DND-41 (cell line): ENCODE data around the gene SLC2A13.

Source experiments
- ATAC-seq: fragments of 200-7000 bp; cut with Tn5 transposase; 3 replicates; pipeline ENCODE4 v1.9.1; 2021; ENCODE audit warnings: low read depth; ENCODE audit not compliant: insufficient read depth
- DNase-seq: peaks from one replicate; pipeline ENCODE4 v3.0.0-alpha.2; 2020
- H2AFZ ChIP-seq: 2 replicates; pipeline ENCODE4 v1.6.0; 2012; ENCODE audit warnings: low read depth, low read length
- H3K27ac ChIP-seq: 2 replicates; pipeline ENCODE4 v1.5.1; 2012; ENCODE audit warnings: low read length, inconsistent platforms
- H3K27me3 ChIP-seq: fragments of 200-600 bp; sonication (generic); 2 replicates; pipeline ENCODE4 v1.6.0; 2012; ENCODE audit warnings: low read length, mild to moderate bottlenecking, inconsistent platforms; ENCODE audit not compliant: insufficient read depth, poor library complexity
- H3K36me3 ChIP-seq: 2 replicates; pipeline ENCODE4 v1.5.1; 2012; ENCODE audit warnings: low read length, inconsistent platforms; ENCODE audit not compliant: insufficient read depth
- H3K4me1 ChIP-seq: 2 replicates; pipeline ENCODE4 v1.5.1; 2012; ENCODE audit warnings: mild to moderate bottlenecking, low read length; ENCODE audit not compliant: insufficient read depth
- H3K4me2 ChIP-seq: 2 replicates; pipeline ENCODE4 v1.6.0; 2012; ENCODE audit warnings: mild to moderate bottlenecking, moderate library complexity, low read length, inconsistent platforms; ENCODE audit not compliant: insufficient read depth
- H3K4me3 ChIP-seq, 2 experiments: fragments of 200-600 bp in 1 of 2; shearing (Covaris generic) in 1 of 2; 2 replicates each; pipeline ENCODE4 v1.5.1; 2012 to 2016; ENCODE audit warnings: inconsistent platforms in 2 of 2, low read length in 2 of 2, mild to moderate bottlenecking in 2 of 2, low read depth in 1 of 2, moderate library complexity in 1 of 2
- H3K79me2 ChIP-seq: 2 replicates; pipeline ENCODE4 v1.6.0; 2012; ENCODE audit warnings: low read length, inconsistent platforms; ENCODE audit not compliant: insufficient read depth
- H3K9ac ChIP-seq: 2 replicates; pipeline ENCODE4 v1.6.0; 2012; ENCODE audit warnings: low read depth, mild to moderate bottlenecking, inconsistent platforms, low read length, moderate library complexity
- H3K9me3 ChIP-seq: 2 replicates; pipeline ENCODE4 v1.5.1; 2012; ENCODE audit warnings: low read length, moderate library complexity, mild to moderate bottlenecking, inconsistent platforms; ENCODE audit not compliant: insufficient read depth, severe bottlenecking
- H4K20me1 ChIP-seq: 2 replicates; pipeline ENCODE4 v1.6.0; 2012; ENCODE audit warnings: low read length; ENCODE audit not compliant: insufficient read depth
- CTCF ChIP-seq: IDR thresholded peaks from 2 replicates; pipeline ENCODE4 v1.5.1; 2012; ENCODE audit warnings: borderline replicate concordance, low read length, moderate library complexity, mild to moderate bottlenecking; ENCODE audit not compliant: poor library complexity, severe bottlenecking; ENCODE audit errors: extremely low read depth
- EZH2 ChIP-seq: IDR thresholded peaks from 3 replicates; pipeline ENCODE4 v1.6.1; 2012; ENCODE audit warnings: borderline replicate concordance, low read depth, mild to moderate bottlenecking, moderate library complexity, low read length, inconsistent platforms; ENCODE audit not compliant: severe bottlenecking

The SLC2A13 gene

GRCh38 chr12:39989501-39989900 lies 116.4 kb downstream of the SLC2A13 start:
- no peaks in the 10 kb centered on the region for H3K79me2 ChIP-seq

DNA sequence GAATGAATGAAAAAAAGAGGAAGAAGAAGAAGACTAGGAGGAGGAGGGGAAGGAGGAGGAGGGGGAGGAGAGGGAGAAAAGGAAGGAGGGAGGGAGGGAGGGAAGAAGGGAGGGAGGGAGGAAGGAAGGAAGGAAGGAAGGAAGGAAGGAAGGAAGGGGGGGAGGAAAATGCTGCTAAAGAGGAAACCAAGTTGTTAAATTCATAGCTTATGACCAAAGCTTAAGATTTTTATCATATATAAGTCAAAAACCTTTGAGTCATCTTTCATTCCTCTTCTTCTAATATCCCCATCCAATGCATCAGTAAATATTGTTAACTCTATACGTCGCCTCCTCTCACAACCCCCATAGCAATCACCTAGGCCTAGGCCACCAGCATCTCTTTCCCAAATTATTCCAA lies 117.3 kb downstream of the SLC2A13 start:
- no peaks in the 10 kb centered on the region for H3K4me1 ChIP-seq
- ATAC-seq: no peak
- no peak overlapping the region for H3K4me3 ChIP-seq
- no peak for TF ChIP-seq CTCF
- H3K27me3 ChIP-seq: no peaks in the 10 kb centered on the region
- DNase-seq: no peak
- H3K4me2 ChIP-seq: no peak overlapping the region
- H3K79me2 ChIP-seq: no peaks in the 10 kb centered on the region
- H3K27ac ChIP-seq: no peak overlapping the region
- H3K9ac ChIP-seq: no peak overlapping the region
- no peaks in the 10 kb centered on the region for H3K36me3 ChIP-seq
- H4K20me1 ChIP-seq: no peaks in the 10 kb centered on the region
- H2AFZ ChIP-seq: no peak overlapping the region
- H3K9me3 ChIP-seq: no peaks in the 10 kb centered on the region

More at GRCh38 chr12:39989501-39989900, 116.4 kb downstream of the SLC2A13 start:
- no peak overlapping the region for H3K4me3 ChIP-seq
- H3K4me2 ChIP-seq: no peak overlapping the region
- no peaks in the 10 kb centered on the region for H3K27me3 ChIP-seq
- H3K9ac ChIP-seq: no peak overlapping the region
- H4K20me1 ChIP-seq: no peaks in the 10 kb centered on the region
- no peaks in the 10 kb centered on the region for H3K4me1 ChIP-seq
- ATAC-seq (no peak), DNase-seq (no peak)
- no peak for TF ChIP-seq CTCF
- no peak for TF ChIP-seq EZH2
- no peaks in the 10 kb centered on the region for H3K9me3 ChIP-seq
- no peaks in the 10 kb centered on the region for H3K36me3 ChIP-seq
- H3K27ac ChIP-seq: no peak overlapping the region
- no peak overlapping the region for H2AFZ ChIP-seq

- Histone ChIP-seq H2AFZ (no peak overlapping the region), H3K9ac (no peak overlapping the region), H4K20me1 (no peaks in the 10 kb centered on the region), H3K27ac (no peak overlapping the region), H3K36me3 (no peaks in the 10 kb centered on the region), H3K4me1 (no peaks in the 10 kb centered on the region), H3K9me3 (no peaks in the 10 kb centered on the region), H3K79me2 (no peaks in the 10 kb centered on the region), H3K4me2 (no peak overlapping the region), H3K27me3 (no peaks in the 10 kb centered on the region), H3K4me3 (no peak overlapping the region)
- ATAC-seq (no peak), DNase-seq (no peak)
- TF ChIP-seq EZH2 (no peak), CTCF (no peak)
Observed at GRCh38 chr12:39986674-39987073, 119.2 kb downstream of the SLC2A13 start.

DNA sequence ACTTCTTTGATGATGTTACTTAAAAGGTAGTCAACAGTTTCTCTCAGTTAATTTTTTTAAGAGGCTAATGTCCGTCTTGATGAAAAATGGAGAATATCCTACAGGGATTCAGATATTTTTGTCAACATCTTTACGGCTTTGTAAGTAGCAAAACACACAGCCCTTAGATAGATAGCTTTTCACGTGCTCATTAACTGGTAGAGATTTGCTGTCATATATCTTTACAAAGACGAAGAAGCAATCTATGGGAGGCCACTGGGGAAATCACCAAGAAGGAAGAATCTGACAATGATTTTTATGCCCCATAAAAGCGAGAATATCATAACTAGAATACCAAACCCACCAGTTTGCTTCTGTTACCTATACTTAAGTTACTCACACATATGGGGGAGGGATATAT lies 121.2 kb downstream of the SLC2A13 start:
- no peaks in the 10 kb centered on the region for H3K79me2 ChIP-seq
- no peaks in the 10 kb centered on the region for H3K9me3 ChIP-seq
- no peak overlapping the region for H3K4me3 ChIP-seq
- ATAC-seq (no peak), DNase-seq (no peak)
- H3K27ac ChIP-seq: no peak overlapping the region
- no peaks in the 10 kb centered on the region for H3K27me3 ChIP-seq
- H3K36me3 ChIP-seq: no peaks in the 10 kb centered on the region
- no peak overlapping the region for H2AFZ ChIP-seq
- H3K9ac ChIP-seq: no peak overlapping the region
- H4K20me1 ChIP-seq: no peaks in the 10 kb centered on the region
- no peaks in the 10 kb centered on the region for H3K4me1 ChIP-seq
- TF ChIP-seq CTCF (no peak), EZH2 (no peak)
- no peak overlapping the region for H3K4me2 ChIP-seq
